Activated CD4-positive, CD25-positive, alpha-beta regulatory T cell (primary cell): Measurements from ENCODE around the gene SLC30A3.

ENCODE experiments used
- DNase-seq, 4 experiments: peaks; one replicate each; lab custom pipeline; 2025; lab: John Stamatoyannopoulos, UW

The SLC30A3 gene

GRCh38 chr2:27258051-27258450, 4.8 kb downstream of the SLC30A3 start:
- no peak for DNase-seq

- DNase-seq = no peak
Observed at GRCh38 chr2:27256855-27257454, 5.9 kb downstream of the SLC30A3 start.

GRCh38 chr2:27255660-27256059, 7.2 kb downstream of the SLC30A3 start:
- no peak for DNase-seq

GRCh38 chr2:27255187-27255586, 7.7 kb downstream of the SLC30A3 start:
- no peak for DNase-seq

- DNase-seq = no peak
Observed at GRCh38 chr2:27251766-27252165, 11.1 kb downstream of the SLC30A3 start.

- no peak for DNase-seq
Observed at GRCh38 chr2:27250652-27251379, 12.0 kb downstream of the SLC30A3 start.

GRCh38 chr2:27249891-27250651, 12.8 kb downstream of the SLC30A3 start:
- DNase-seq = no peak

- DNase-seq = no peak
Observed at GRCh38 chr2:27249159-27249890, 13.5 kb downstream of the SLC30A3 start.

GRCh38 chr2:27247893-27248292, 15.0 kb downstream of the SLC30A3 start:
- DNase-seq = no peak

GRCh38 chr2:27245626-27246025, 17.2 kb downstream of the SLC30A3 start:
- DNase-seq = no peak

GRCh38 chr2:27245116-27245515, 17.7 kb downstream of the SLC30A3 start:
- no peak for DNase-seq

- no peak for DNase-seq
Observed at GRCh38 chr2:27243391-27244130, 19.3 kb downstream of the SLC30A3 start.

- DNase-seq = no peak
Observed at GRCh38 chr2:27242614-27242951, 20.3 kb downstream of the SLC30A3 start.

GRCh38 chr2:27241761-27242613, 20.9 kb downstream of the SLC30A3 start:
- DNase-seq = no peak

GRCh38 chr2:27240406-27240805, 22.4 kb downstream of the SLC30A3 start:
- no peak for DNase-seq

- no peak for DNase-seq
Observed at GRCh38 chr2:27238976-27239375, 23.9 kb downstream of the SLC30A3 start.

GRCh38 chr2:27237341-27237945, 25.4 kb downstream of the SLC30A3 start:
- DNase-seq = no peak

GRCh38 chr2:27236626-27237025, 26.2 kb downstream of the SLC30A3 start:
- no peak for DNase-seq

GRCh38 chr2:27236136-27236535, 26.7 kb downstream of the SLC30A3 start:
- no peak for DNase-seq

- no peak for DNase-seq
Observed at GRCh38 chr2:27233341-27233740, 29.5 kb downstream of the SLC30A3 start.
